Measurements from ENCODE around the gene VPS54. TPM values are rescaled to one million over a fixed set of nuclear protein-coding genes. Genes with fewer than 3 reads are reported as not detected.
A peak's percentile ranks its signal among the peaks of the same experiment; 100 is the strongest.

VPS54 gene
- total RNA-seq, 1 donor from 2014 or later: 4.6 TPM

GRCh38 chr2:63843093-63843492 is 176.1 kb downstream of the VPS54 start:
- no peaks in the 10 kb centered on the region for H3K27me3 ChIP-seq
- intact Hi-C loops (cut with DNase I): loop anchor here (5.0 to 10.0 kb wide), 4 partner anchors 34 to 1138 kb away; partner anchors contain the start of genes EHBP1, MDH1 and WDPCP
- peak overlapping the region; percentile 97 to 98 for H3K27ac ChIP-seq
- no peak for DNase-seq (ENCODE audit: low spot score in 2 of 2)
- H3K9me3 ChIP-seq: no peaks in the 10 kb centered on the region
- peaks cover 0 to 25% of the 10 kb centered on the region in 2 donors for H3K4me1 ChIP-seq
- TF ChIP-seq CTCF (IDR thresholded peaks at IDR 0.05): no peak
- no peaks in the 10 kb centered on the region for H3K36me3 ChIP-seq
- peak overlapping the region; percentile 67 to 91 for H3K4me3 ChIP-seq

- H3K4me1 ChIP-seq: peaks cover 0 to 31% of the 10 kb centered on the region in 2 donors
- DNase-seq (ENCODE audit: low spot score in 2 of 2): peak in 1 of 2 donors; percentile 70
Observed at GRCh38 chr2:63842149-63843061, 176.8 kb downstream of the VPS54 start.

More at GRCh38 chr2:63842149-63843061, 176.8 kb downstream of the VPS54 start:
- Histone ChIP-seq H3K27me3 (no peaks in the 10 kb centered on the region), H3K27ac (peak overlapping the region; percentile 97 to 98), H3K9me3 (no peaks in the 10 kb centered on the region), H3K4me3 (peak overlapping the region; percentile 67 to 91), H3K36me3 (no peaks in the 10 kb centered on the region)
- TF ChIP-seq CTCF (IDR thresholded peaks at IDR 0.05): no peak
- intact Hi-C loops (cut with DNase I): loop anchor here (5.0 to 10.0 kb wide), 4 partner anchors 35 to 1138 kb away; partner anchors contain the start of genes EHBP1, MDH1 and WDPCP

Other genes starting within 250 kb of the VPS54 start
- 25.7 TPM for gene UGP2, start 177.5 kb downstream of the VPS54 start, total RNA-seq
- gene PELI1, start 125.0 kb upstream of the VPS54 start, total RNA-seq: 140 TPM